ENCODE data around the gene BMPR1B.

BMPR1B gene

GRCh38 chr4:94968493-94968892 lies 210.7 kb downstream of the BMPR1B start:
- DNase-seq = no peak

DNA sequence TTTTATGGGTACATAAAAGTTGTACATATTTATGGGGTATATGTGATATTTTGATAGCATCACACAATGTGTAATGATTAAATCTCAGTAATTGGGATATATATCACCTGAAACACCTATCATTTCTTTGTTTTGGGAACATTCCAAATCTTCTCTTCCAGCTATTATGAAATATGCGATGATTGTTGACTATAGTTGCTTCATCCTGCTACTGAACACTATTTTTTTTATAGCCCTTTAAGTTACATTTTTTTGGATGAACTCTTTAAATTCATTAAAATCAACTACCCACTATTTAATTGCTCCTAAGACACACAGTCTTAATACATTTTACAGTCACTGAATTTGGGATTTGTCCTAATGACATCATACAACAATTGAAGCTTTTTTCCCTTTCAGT lies 212.9 kb downstream of the BMPR1B start:
- no peak for DNase-seq

GRCh38 chr4:94974773-94975172 lies 217.0 kb downstream of the BMPR1B start:
- DNase-seq = no peak

- DNase-seq = no peak
Observed at GRCh38 chr4:94976371-94977011, 218.7 kb downstream of the BMPR1B start.

DNA sequence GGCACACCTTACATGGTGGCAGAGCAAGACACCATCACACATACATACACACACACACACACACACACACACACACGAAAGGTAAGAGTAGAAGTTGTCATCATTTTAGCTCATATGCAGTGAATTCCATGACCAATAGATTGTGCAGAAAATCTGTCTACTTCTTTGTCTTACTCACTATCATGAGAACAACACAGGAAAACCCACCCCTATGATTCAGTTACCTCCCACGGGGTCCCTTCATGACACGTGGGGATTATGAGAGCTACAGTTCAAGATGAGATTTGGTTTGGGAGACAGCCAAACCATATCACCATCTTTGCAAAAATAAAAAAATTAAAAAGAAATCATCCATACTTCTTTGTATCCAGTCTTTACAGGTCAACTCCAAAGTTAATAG lies 221.1 kb downstream of the BMPR1B start:
- DNase-seq = peak; percentile 10

GRCh38 chr4:94979621-94980020 lies 221.9 kb downstream of the BMPR1B start:
- no peak for DNase-seq

- DNase-seq = no peak
Observed at GRCh38 chr4:94995684-94996394, 238.1 kb downstream of the BMPR1B start.

- no peak for DNase-seq
Observed at GRCh38 chr4:95000076-95000648, 242.4 kb downstream of the BMPR1B start.

DNA sequence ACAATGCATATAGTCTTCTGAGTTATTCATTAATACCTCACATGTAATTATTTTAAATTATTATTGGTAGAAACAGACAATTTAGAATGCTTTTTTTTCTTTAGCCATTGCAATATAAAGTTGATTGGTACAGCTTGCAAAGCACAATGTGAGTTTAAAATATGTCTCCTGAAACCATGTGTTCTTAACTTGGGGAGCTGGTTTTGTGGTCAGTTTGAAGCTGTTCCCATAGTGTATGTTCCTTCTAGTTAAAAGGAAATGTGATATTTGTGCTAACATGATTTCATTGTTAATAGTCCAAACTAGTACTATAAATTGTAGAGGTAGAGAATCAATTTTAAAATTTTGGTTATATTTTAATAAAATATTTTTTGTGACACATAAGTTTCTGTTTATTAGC lies 247.2 kb downstream of the BMPR1B start:
- DNase-seq = no peak

- no peak for DNase-seq
Observed at GRCh38 chr4:95007998-95008397, 250.2 kb downstream of the BMPR1B start.

DNA sequence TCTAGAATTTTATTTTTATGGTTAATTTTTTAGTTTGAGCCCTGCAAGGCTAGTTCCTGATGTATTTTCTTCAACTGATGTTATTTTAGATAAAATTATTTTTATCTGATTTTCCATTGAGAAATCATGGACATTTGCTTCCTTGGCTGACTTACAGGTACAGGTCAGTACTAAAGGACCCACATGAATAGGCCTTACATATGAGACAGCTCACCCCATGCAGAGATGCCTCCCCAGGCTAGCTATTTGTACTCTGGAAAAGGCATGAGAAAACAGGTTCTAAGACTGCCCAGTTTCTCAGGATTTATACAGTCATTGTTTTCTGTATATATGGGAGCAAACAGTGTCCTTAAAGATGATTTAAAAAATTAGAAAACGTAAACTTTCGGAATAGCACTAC lies 255.5 kb downstream of the BMPR1B start:
- no peak for DNase-seq

GRCh38 chr4:95014068-95014467 lies 256.3 kb downstream of the BMPR1B start:
- DNase-seq = no peak

DNA sequence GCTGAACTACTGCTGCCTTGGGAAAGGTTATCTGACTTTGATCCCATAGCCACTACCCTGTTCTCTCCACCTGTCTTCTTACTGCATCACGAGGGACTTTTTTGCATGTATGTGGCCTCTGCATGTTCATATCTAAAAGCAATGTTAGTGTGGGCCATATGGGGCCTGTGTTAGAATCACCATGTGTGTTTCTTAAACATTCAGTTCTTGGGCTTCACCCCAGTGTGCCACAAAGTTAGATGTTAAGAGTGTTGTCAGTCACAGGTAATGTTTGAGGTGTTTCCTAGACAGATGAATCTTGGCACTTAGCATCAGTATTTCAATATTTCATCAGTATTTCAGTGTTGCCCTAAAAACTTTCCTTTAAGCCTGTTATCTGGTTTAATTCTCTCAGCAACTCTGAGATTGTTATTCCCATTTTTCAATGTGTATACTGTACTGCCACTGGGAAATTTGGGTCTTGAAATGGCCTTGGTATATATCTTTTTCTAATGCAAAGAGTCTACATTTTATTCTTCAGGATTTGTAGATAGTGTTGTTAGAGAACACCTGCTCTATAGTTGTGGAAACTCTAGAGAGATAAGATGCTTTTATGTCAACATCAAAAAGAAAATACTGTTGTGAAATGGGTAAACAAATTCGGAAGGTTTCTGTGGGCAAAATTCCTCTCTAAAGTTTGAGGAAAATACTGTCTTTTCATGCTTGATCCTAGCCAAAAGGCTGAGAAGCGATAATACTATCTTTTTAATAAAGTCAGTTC lies 259.7 kb downstream of the BMPR1B start:
- DNase-seq = no peak

GRCh38 chr4:95018785-95019184 lies 261.0 kb downstream of the BMPR1B start:
- no peak for DNase-seq

DNA sequence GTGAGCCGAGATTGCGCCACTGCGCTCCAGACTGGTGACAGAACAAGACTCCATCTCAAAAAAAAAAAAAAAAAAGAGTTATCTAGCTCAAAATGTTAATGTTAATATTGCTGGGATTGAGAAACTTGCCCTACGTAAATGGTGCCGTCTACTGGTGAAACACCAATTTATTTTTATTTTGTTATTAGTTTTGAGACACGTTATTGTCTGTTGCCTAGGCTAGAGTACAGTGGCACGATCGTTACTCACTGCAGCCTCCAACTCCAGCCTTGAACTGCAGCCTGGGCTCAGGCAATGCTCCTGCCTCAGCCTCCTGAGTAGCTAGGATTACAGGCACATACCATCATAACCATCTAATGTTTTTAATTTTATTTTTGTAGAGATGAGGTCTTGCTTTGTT lies 262.8 kb downstream of the BMPR1B start:
- DNase-seq = no peak

GRCh38 chr4:95021099-95021498 lies 263.3 kb downstream of the BMPR1B start:
- DNase-seq = no peak

DNA sequence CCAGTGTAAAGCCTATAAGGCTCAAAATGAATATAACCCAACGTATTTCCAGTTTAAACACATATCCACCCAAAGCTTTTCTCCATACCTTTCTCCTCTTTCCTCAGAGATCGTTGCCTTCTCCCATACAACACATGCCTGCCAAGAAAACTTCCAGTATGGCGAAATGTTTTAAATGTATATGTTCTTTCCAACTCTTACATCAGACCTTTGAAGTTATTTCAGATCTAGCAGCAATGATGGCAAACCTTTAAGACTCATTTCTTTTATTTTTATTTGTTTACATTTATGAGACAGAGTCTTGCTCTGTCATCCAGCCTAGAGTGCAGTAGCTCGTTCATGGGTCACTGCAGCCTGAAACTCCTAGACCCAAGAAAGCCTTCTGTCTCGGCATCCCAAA lies 265.4 kb downstream of the BMPR1B start:
- no peak for DNase-seq

DNA sequence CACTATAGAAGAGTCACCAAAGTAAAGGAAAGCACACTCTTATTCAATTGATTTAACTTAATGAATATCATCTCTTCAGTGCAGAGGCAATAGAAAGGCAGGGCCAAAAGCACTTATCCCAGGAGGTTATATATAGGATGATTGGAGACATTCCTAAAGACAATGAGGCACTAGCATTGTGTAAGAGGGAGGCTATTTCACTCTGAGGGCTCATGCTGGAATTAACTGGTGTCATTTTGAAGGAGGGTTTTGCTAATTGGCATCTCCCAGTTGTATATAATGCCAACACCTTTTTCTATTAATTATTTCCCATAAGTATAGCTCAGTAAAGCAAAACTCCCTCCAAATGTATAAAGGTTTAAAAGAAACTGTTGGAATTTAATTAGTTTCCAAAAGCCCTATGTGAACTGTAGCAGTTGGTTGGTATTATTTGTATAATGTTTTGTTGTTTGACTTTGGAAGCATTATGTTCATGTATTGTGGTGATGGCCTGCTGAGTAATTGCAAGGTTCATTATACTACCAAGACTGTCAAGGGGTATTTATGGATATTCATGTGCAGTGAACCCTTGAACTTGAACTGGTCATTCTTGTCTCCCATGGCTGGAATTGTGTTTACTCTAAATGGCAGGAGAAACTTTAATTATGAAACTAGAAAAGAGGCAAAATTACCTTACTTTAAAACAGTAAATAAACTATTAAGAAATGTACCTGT lies 270.3 kb downstream of the BMPR1B start:
- no peak for DNase-seq

DNA sequence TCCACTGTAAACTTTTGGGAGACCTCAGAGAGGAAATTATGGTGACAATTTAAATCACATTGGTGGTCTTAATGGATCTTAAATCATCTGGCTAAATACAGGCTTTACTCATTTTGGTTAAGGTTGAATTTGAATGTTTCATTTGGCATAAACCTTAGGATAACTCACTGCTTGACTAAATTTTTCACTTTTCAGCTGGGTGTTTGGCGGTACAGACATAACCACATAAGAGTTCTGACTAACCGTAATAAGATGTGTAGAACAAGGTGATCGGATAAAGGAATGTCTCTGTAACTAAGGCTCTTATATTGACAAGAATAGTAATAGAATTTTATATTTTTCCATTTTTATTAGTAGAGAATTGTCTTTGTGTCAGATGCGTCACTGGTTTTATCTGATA lies 281.0 kb downstream of the BMPR1B start:
- no peak for DNase-seq

DNA sequence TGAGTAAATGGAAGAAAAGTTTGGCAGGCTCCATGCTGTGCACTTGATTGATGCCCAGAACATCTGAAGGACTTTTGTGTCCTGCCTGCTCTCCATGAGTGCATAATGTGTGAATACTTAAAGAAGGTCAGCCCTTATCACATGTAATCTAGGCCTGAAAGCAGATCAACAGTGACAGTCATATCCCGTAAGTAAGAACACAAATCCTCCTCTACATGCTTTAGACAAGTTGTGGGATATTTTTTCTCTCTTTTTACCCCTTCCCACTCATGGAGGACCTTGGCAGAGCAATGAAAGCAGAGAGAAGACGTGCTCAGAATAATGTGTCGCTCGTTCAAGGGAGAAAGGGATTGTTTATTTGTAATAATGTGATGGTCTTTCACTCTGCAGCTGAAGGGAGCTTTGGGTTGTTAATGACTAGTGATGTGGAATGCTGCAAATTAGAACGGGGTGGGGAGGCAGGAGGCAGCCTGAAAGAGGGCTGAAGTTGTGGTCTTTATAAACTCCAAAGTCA lies 286.6 kb downstream of the BMPR1B start:
- no peak for DNase-seq

DNA sequence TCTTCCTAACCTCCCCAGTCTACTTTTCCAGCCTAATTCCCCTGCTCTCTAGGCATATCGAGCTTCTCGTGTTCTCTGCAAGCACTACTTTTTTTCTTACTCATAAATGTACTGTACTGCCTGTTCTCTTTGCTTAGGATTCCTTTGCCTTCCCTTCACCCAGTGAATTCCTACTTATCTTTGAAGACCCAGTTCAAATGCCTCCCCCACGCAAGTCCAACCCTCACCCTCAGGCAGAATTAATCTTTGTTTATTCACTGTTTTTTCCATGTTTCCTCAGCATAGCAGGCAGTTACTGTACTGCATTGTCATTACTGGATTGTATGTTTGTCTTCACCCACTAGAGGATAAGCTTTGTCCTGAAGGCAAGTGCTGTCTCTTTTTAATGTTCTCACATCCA lies 287.7 kb downstream of the BMPR1B start:
- no peak for DNase-seq

DNA sequence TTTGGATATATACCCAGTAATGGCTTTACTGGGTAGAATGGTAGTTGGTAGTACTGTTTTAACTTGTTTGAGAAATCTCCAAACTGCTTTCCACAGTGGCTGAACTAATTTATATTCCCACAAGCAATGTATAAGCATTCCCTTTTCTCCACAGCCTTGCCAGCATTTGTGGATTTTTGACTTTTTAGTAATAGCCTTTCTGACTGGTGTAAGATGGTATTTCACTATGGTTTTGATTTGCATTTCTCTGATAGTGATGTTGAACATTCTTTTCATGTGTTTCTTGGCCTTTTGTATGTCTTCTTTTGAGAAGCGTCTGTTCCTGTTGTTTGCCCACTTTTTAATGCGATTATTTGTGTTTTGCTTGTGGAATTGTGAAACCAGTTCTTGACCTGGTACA lies 290.5 kb downstream of the BMPR1B start:
- DNase-seq = no peak

All from suppressor macrophage treated with lipopolysaccharide for 4 hours (primary cell).